Measurements from ENCODE around the gene GGPS1.
"Not testable (repeated sequence)": the region's sequence is repeated elsewhere in the genome, so short reads cannot be mapped to it uniquely, and the experiment has no call there.

GGPS1 gene

GRCh38 chr1:235304549-235305451 lies 23.6 kb upstream of the GGPS1 start:
- peak; percentile 51 for DNase-seq (ENCODE audit: low read depth)

- peak; percentile 46 for DNase-seq (ENCODE audit: low read depth)
Measured at GRCh38 chr1:235307158-235308124, 20.9 kb upstream of the GGPS1 start.

DNA sequence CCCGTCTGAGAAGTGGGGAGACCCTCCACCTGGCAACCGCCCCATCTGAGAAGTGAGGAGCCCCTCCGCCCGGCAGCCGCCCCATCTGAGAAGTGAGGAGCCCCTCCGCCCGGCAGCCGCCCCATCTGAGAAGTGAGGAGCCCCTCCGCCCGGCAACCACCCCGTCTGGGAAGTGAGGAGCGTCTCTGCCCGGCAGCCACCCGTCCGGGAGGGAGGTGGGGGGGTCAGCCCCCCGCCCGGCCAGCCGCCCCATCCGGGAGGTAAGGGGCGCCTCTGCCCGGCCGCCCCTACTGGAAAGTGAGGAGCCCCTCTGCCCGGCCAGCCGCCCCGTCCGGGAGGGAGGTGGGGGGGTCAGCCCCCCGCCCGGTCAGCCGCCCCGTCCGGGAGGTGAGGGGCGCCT lies 19.2 kb upstream of the GGPS1 start:
- not testable (repeated sequence) for DNase-seq (ENCODE audit: low read depth)

DNA sequence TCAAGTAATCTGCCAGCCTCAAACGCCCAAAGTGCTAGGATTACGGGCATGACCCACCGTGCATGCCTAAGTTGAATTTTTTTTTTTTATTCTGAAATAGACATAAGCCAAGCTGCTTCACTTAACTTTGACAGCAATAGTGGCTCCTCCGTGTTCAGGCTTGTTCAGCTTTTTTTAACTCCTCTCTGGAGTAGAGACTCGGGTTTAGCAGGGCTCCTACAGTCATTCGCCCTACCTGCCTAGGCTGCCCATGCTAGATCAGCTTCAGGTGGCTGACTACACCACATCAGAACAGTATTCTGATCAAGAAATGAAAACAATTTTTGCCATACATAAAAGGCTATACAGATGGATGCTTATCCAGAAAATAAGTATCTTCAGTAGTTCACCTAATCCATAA lies 15.1 kb upstream of the GGPS1 start:
- DNase-seq (ENCODE audit: low read depth), result no peak

DNA sequence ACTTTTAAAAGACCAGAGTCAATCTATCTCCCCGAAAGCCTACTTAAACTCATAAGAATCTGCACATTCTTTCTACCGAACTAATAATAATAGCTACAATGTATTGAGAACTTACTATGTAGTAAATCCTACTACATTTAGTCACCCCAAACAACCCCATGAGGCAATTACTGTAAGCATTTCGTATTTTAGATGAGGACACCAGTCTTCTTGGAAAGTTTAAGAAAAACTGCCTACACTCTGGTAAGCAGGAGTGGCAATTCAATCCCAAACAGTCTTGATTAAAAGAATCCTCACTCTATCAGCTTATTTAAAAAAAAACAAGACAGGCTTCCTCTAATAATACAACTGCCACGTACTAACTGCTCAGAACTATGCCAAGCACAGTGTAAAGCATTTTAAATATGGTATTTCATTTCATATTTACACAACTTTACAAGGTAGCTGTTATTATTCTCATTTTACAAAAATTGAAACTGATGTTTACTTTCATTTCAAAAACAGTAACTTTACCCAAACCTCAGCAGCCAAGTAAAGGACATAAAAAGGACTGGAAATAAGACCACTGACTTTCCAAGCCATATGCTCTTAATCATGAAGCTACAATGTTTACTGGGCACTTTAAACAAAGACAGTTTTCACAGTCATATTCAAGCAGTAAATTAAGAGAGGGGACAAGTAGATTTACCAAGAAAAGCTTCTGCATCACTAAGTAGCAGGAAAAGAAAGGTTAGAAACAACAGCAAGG lies 14.3 kb upstream of the GGPS1 start:
- DNase-seq (ENCODE audit: low read depth), result no peak

- no peak for DNase-seq (ENCODE audit: low read depth)
Measured at GRCh38 chr1:235315173-235315572, 13.2 kb upstream of the GGPS1 start.

DNA sequence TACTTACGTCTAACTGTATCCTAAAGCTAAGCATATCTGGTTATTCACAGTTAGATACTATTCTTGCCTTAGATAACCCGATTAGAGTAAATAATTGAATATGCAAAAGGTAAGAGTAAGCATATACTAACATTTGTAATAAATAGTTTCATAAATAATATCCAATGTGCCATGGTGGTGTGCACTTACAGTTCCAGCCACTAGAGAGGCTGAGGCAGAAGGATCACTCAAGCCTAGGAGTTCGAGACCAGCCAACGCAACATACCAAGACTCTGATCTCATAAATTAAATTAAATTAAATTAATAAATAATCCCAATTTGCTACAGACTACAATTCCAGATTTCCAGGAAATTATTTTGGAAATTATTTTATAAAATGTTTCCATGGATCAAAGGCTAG lies 12.6 kb upstream of the GGPS1 start:
- DNase-seq (ENCODE audit: low read depth), result no peak

GRCh38 chr1:235317168-235317567 lies 11.2 kb upstream of the GGPS1 start:
- DNase-seq (ENCODE audit: low read depth), result peak; percentile 20

DNA sequence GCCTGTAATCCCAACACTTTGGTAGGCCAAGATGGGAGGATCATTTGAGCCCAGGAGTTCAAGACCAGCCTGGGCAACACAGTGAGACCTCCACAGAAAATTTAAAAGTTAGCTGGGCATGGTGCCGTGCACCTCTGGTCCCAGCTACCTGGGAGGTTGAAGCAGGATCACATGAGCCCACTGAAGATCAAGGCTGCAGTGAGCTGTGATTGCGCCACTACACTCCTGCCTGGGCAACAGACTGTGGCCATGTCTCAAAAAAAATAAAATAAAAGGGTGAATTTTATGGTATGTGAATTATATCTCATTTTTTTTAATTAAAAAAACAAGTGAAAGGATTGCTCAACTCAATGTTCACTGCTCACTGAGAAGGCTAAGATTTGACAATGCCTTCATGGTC lies 9.1 kb upstream of the GGPS1 start:
- no peak for DNase-seq (ENCODE audit: low read depth)

- DNase-seq (ENCODE audit: low read depth), result no peak
Measured at GRCh38 chr1:235320521-235321179, 7.7 kb upstream of the GGPS1 start.

GRCh38 chr1:235324296-235324695 lies 4.1 kb upstream of the GGPS1 start:
- DNase-seq (ENCODE audit: low read depth), result no peak

DNA sequence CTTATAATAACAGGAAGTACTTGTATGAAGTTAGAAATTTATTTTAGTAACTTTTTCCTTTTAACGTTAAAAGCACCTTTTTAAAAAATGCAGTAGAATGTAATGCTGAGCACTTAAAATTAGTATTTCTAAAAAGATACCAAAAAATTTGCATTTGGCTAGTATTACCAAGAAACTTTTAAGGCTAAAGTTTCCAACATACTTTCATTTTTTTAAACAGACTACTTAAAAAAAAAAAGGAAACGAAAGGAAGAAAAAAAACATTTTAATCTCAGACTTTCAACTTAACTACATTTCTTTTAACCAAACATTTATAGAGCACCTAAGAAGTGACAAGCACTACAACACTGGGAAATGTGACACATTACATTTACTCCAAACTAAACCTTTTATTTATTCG lies 3.2 kb upstream of the GGPS1 start:
- DNase-seq (ENCODE audit: low read depth), result no peak

- DNase-seq (ENCODE audit: low read depth), result no peak
Measured at GRCh38 chr1:235325854-235326253, 2.5 kb upstream of the GGPS1 start.

DNA sequence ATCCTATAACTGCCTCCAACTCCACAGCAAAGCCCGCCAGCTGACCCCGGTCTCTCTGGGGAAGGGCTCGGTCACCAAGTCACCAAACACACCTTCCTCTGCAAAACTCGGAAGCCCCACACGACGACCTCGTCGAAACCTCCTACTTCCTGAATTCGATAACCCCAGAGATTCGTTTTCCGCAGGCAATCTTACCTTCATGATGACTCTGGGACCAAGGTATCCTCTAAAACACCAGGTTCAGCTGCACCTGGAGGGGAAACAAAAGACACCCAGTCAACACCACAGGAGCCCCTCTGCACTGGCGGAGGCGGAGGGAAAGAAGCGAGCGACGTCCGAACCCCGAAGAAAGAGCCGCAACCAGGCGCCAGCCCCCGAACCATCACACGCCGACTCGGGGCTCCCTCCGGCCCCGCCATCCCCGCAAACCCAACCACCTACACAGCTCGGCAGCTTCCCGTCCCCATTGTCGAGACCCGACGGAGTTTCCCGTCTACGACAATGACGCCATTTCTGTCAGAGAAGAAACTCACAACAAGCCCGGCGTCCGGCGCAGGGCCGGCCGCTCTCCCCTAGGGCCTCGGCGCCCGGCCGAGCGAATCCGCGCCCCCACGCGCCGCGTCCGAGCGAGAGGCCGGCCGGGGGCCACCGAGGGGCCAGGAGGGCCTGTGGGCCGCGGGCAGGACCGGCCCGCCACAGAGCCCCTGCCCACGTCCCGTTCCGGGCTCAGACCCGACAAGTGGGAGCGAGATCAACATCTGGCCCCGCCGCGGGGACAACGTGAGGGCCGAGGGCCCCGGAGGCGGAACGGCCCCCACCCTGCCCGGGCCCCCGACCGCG lies 1.4 kb upstream of the GGPS1 start:
- DNase-seq (ENCODE audit: low read depth), result peak; percentile 52

DNA sequence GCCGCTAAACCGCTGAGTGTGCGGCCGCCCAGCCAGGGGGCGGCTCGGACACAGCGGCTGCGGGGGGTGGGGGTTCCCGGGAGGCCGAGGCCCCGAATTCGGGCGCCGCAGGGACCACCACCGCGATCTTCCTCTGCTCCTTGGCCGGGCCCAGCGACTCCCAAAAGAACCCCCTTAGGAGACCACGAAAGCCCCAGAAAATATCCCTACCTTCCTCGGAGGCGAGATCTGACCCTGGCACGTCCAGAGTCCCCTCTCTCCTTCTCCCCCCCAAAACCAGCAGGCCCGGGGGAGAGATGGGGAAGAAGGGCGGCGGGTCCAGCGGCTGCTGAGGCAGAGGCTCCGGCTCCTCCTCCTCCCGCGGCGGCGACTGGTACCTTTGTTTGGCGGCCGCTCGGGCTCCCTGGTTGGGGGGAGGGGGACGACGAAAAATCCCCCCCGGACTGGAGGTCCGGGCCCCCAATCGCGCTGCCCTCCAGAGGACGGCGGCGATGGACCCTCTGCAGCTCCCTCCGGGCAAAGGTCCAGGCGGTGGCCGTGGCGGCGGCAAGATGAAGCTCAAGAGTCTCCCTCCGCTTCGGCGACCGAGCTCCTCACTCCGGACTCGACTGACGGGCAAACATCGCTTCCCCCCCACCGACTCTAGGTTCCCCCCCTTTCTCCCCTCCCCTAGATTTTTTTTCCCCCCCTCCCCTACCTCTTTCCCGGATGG lies 655 bp upstream of the GGPS1 start, which contains the start of gene ARID4B:
TSS of gene ARID4B (minus strand) at position 621 of the 712 bp plus-strand sequence. CDS start 1,260 bp downstream, outside the sequence.
- no peak for DNase-seq (ENCODE audit: low read depth)

DNA sequence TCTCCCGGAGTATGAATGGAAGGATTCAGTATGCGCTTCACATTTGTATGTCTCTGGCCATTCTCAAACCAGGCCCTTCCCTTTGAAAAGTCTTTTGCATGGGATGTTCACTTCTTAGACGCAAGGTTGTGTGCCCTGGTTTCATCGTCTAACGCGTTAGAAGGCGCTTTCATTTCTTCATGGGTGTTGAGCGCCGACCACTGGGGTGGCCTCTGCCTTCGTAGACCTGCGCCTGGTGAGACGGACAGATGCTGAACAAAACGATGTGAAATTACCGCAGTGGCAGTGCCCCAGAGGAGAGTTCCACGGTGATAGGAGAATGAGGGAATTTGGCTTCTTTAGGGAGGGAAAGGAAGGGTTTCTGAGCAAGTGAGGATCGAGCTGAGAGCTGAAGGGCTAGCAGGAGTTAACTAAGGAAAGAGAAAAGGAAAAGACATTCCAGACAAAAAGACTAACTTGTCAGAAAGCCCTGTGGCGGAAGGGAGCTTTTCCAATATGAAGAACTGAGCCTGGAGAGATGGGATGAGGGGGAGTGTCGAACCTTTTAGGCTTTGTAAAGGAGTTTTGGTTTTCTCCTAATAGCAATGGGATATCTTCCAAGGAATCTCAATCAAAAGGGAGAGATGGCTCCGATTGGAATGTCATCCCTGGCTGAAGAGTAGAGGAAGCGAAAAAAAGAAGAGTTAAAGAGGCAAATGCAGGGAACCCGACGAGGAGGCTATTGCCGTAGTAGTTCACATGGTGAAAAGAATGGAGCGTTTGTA lies 951 bp downstream of the GGPS1 start:
- peak; percentile 53 for DNase-seq (ENCODE audit: low read depth)

DNA sequence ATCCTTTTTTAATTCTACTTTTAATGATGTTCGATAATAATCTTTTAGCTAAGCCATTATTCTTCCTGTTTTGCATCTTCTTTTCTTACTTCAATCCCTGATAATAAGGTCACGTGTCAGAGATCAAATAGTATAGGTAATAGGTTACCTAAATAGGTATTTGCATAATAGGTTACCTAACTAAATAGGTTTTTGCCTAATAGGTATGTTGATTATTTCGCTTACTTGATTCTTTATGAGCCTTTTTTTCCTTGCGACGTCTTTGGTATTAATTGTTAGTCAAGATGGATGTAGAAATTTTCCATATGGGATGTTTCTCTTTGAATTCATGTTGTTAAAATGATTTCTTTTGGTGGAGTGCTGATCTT lies 2.5 kb downstream of the GGPS1 start:
- DNase-seq (ENCODE audit: low read depth), result no peak

DNA sequence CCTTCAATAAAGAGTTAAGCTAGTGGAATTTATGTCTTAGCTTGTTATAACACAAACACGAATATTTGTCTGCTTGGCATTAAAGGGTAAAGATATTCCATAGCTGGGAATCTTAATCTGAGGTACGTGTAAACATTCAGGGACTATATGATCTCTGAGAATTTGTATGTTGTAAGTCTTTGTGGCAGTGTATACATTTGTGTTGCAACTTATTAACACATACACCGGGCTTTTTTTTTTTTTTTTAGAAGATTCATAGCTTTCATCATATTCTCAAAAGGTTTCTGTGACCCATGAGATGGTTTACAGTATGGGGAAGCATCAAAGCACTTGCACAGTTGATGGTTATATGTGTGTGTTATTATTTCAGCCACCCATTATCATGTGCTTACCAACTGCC lies 3.0 kb downstream of the GGPS1 start:
- DNase-seq (ENCODE audit: low read depth), result no peak

DNA sequence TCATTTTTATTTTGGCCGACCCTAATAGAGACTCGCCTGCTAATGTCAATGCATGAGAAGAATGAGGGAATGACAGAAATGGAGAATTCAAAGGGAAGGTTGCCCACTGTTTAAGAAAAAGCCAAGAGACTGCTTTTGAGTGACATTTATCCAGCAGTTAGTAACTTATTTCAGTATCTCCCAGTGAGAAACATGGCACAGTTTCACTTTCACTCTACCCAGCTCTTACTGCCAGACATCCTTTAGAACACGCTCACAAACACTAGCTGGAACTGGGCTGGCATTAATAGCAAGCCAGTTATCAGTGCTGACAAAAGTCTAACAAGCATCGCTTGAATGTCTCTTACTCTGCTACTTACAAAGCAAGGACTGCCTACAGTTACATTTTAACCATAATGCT lies 8.5 kb downstream of the GGPS1 start:
- DNase-seq (ENCODE audit: low read depth), result peak; percentile 19

Data from EH (cell line).